GM21528 (cell line): Measurements from ENCODE around the gene FAM149B1.
"Not testable (repeated sequence)": the region's sequence is repeated elsewhere in the genome, so short reads cannot be mapped to it uniquely, and the experiment has no call there.

Source experiments
- ATAC-seq: cut with Tn5 transposase; IDR thresholded peaks from one replicate; pipeline ENCODE4 v1.9.1; 2021; ENCODE audit warnings: mild to moderate bottlenecking, moderate library complexity; ENCODE audit not compliant: unreplicated experiment, low FRiP score

The FAM149B1 gene

GRCh38 chr10:73167783-73168464 is at the start of gene FAM149B1, which contains the start of gene ECD:
Gene FAM149B1 (plus strand): TSS chr10:73168119. CDS start chr10:73168340, 221 bp downstream.
Gene ECD (minus strand): TSS chr10:73168008. CDS start chr10:73163937, 4,071 bp downstream.
- ATAC-seq: peak; percentile 83

- no peak for ATAC-seq
These were observed 48.5 kb upstream of the FAM149B1 start for GRCh38 chr10:73119457-73119856.

DNA sequence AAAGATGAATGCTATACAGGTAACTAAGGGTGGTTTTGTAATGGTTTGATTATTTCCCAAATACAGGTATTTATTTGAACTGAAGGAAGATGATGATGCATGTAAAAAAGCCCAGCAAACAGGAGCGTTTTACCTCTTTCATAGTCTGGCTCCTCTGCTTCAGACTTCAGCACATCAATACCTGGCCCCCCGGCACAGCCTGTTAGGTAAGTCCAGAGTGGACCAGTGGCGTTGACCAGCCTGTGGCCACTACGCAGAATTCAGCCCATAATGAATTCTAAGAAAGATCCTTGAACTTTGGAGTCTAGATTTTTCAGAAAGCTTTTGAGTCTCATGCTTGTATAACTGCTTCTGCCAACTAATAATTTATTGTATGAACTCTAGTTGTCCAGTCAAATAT is 48.0 kb upstream of the FAM149B1 start:
- no peak for ATAC-seq

DNA sequence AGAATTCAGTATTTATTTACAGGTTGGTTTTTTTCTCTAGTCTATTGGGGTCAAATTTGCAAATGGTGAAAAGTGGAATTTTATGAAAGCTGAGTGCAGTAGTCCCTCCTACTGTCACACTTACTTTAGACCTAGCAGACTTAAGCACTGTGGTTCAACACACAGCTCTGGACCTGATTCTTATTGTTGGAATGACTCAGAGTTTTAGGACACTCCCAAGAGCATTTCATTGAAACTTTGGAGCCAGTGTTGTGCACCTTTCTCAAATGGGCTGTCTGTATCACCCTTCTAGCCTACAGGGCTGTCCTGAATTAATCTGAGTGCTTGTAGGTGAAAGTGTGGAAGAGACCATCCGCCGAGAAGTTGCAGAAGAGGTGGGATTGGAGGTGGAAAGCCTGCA is 41.6 kb upstream of the FAM149B1 start:
- no peak for ATAC-seq

DNA sequence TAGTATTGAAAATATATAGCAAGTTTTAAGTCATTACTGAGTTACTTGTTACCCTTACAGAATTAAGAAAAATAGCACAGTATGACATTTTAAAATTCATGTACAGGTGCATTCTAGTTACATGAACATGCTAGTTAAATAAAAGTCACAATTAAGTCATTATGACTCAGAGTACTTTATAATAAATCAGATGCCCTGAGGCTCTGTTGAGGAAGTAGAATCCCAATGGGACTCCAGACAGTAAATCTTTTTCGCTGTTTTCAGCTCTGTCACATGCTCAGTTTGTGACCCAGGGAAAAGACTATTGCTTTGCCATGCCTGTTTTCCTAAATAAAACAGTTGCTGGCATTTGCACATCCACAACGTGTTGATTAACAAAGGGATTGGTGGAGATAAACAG is 36.6 kb upstream of the FAM149B1 start:
- ATAC-seq: no peak

GRCh38 chr10:73131913-73132686 is 35.8 kb upstream of the FAM149B1 start:
- no peak for ATAC-seq

DNA sequence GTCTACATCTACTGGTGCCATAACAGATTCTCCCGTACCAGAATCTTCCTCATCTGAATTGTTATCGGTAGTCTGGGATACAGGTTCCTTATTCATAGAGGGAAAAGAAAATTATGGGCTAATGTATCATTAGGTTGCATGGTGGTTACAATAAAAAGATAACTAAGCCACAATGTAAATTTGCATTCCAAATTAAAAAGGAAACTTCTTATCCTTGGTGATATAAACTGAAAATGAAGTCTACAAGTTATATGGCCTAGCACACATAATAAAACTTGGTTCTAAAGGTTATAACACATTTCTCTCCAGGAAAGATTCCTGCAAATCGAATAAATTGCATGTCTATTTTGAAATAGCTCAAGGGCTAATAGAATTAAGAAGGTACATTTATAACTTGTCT is 33.2 kb upstream of the FAM149B1 start:
- ATAC-seq: no peak

GRCh38 chr10:73136627-73137026 is 31.3 kb upstream of the FAM149B1 start:
- no peak for ATAC-seq

GRCh38 chr10:73139251-73139650 is 28.7 kb upstream of the FAM149B1 start:
- no peak for ATAC-seq

DNA sequence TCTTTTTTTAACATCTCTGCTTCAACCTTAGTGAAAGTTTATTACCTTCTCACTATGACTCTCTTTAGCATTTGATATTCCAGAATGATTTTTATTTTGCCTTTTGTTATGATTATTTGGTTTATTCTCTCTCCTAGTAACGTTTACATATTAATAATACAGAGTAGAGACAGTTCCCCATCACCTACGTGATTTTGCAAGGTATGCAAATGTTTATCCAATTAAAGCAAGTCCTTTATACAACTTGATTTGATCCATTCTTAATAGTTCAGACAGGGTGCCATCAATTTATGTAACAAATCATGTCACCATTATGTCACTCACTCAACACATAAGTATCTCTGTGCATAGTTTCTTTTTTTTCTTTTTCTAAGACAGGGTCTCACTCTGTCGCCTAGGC is 26.3 kb upstream of the FAM149B1 start:
- ATAC-seq: no peak

DNA sequence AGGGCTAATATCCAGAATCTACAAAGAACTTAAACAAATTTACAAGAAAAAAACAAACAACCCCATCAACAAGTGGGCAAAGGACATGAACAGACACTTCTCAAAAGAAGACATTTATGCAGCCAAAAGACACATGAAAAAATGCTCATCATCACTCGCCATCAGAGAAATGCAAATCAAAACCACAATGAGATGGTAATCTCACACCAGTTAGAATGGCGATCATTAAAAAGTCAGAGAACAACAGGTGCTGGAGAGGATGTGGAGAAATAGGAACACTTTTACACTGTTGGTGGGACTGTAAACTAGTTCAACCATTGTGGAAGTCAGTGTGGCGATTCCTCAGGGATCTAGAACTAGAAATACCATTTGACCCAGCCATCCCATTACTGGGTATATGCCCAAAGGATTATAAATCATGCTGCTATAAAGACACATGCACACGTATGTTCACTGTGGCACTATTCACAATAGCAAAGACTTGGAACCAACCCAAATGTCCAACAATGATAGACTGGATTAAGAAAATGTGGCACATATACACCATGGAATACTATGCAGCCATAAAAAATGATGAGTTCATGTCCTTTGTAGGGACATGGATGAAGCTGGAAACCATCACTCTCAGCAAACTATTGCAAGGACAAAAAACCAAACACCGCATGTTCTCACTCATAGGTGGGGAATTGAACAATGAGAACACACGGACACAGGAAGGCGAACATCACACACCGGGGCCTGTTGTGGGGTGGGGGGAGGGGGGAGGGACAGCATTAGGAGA is 17.1 kb upstream of the FAM149B1 start:
- not testable (repeated sequence) for ATAC-seq

GRCh38 chr10:73152009-73152408 is 15.9 kb upstream of the FAM149B1 start:
- ATAC-seq: no peak

GRCh38 chr10:73156054-73156453 is 11.9 kb upstream of the FAM149B1 start:
- ATAC-seq: no peak

- no peak for ATAC-seq
These were observed 8.8 kb upstream of the FAM149B1 start for GRCh38 chr10:73159038-73159648.

DNA sequence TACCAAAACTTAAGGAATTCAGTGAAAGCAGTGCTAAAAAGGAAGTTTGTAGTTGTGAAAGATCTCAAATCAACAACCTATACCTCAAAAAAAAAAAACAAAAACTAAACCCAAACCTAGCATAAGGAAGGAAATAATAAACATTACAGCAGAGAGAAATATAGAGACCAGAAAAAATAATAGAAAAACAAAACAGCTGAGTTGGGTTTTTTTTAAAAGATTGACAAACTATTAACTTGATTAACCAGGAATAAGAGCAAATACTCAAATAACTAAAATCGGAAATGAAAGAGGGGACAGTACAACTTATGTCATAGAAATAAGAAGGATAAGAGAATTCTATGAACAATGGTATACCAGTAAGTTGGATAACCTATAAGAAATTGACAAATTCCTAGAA is 6.8 kb upstream of the FAM149B1 start:
- ATAC-seq: no peak

DNA sequence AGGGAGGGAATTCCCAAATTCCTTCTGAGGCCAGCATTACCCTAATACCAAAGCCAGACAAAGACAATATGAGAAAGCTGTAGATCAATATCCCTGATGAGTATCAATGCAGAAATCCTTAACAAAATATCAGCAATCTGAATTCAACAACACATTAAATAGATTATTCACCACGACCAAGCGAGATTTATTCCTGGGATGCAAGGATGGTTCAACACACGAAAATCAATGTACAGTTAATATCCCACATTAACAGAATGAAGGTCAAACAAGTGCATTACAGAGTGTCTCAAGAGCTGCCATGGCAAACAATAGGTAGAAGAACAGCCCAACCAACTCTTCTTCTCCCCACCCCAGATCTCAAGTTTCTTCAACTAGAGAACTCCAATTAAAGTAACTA is 6.3 kb upstream of the FAM149B1 start:
- no peak for ATAC-seq

- no peak for ATAC-seq
These were observed 4.8 kb upstream of the FAM149B1 start for GRCh38 chr10:73163096-73163495.

- ATAC-seq: no peak
These were observed 947 bp upstream of the FAM149B1 start for GRCh38 chr10:73166972-73167371.

DNA sequence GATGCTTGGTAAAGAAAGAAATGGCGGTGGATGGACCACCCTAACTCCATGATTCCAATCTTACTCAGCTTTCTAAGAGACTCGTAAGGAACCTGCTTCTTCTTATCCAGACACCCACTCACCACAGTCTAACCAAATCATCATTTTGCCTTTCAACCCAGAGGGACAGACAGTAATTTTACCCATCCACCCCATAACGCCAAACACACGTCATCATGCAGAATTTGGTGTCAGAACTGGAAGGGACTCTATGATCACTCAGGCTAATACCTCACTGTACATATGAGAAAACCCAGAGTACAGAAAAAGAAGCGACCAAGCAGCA is 499 bp upstream of the FAM149B1 start:
- ATAC-seq: no peak

DNA sequence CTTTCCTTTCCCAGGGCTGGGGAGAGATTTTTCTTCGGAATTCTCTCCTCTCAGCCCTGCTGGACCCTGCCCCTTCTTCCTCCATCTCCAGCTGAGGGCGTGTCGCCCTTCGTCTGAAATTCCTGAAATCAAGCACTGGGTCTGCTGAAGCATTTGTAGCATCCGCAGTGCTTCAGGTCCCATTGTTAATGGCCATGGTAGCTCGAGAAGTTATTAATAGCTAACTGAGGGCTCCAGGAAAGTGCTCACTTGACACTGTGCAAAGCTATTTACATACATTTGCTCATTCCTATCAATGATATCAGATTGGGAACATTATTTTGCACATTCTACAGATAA is 515 bp downstream of the FAM149B1 start:
- no peak for ATAC-seq

DNA sequence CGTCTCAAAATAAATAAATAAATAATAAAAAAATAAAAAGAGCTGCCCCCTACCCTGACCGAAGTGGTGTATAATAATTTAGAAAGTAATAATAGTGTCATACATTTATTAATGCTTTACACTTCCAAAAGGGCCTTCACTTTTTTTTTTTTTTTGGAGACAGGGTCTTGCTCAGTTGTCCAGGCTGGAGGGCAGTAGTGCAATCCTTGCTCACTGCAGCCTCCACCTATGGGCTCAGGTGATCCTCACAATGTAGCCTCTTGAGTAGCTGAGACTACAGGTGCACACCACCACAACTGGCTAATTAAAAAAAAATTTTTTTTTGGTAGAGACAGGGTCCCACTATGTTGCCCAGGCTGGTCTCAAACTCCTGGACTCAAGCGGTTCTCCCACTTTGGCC is 1.4 kb downstream of the FAM149B1 start:
- ATAC-seq: no peak
